HepG2 (cell line): Measurements from ENCODE around the gene MAP1LC3A. TPM values are rescaled to one million over a fixed set of nuclear protein-coding genes. Genes with fewer than 3 reads are reported as not detected.

Experiments
- ARID3A ChIP-seq: IDR thresholded peaks from 2 replicates; pipeline ENCODE4 v1.6.1; 2012; ENCODE audit warnings: low read depth, low read length, improper control_type of control experiment
- DNMT3B ChIP-seq: conservative IDR thresholded peaks from 2 replicates; pipeline ENCODE4 v1.6.1; 2016; ENCODE audit warnings: missing biosample characterization, control low read depth
- ETV5 ChIP-seq: IDR thresholded peaks from 2 replicates; pipeline ENCODE4 v1.6.1; 2018; ENCODE audit warnings: missing biosample characterization, missing genetic modification reagents, inconsistent platforms, borderline replicate concordance
- GTF2F1 ChIP-seq: fragments of 150-350 bp; IDR thresholded peaks from 2 replicates; pipeline ENCODE4 v1.6.1; 2014; ENCODE audit warnings: low read length
- GZF1 ChIP-seq: sonication (generic); formaldehyde crosslinking; IDR thresholded peaks from 2 replicates; pipeline ENCODE4 v1.5.1; 2020; ENCODE audit warnings: mild to moderate bottlenecking, missing genetic modification reagents
- HOMEZ ChIP-seq: IDR thresholded peaks from 2 replicates; pipeline ENCODE4 v1.6.1; 2016; ENCODE audit warnings: low read depth
- KMT2A ChIP-seq: sonication (generic); formaldehyde crosslinking; IDR thresholded peaks from 2 replicates; pipeline ENCODE4 v1.4.0; 2020; ENCODE audit warnings: missing genetic modification reagents
- MEIS2 ChIP-seq: sonication (generic); formaldehyde crosslinking; IDR thresholded peaks from 2 replicates; pipeline ENCODE4 v1.9.0; 2021; ENCODE audit warnings: mild to moderate bottlenecking, missing genetic modification reagents
- MTF1 ChIP-seq: sonication (generic); formaldehyde crosslinking; IDR thresholded peaks from 2 replicates; pipeline ENCODE4 v1.5.0; 2020; ENCODE audit warnings: missing genetic modification reagents
- NFE2L1 ChIP-seq: sonication (generic); formaldehyde crosslinking; IDR thresholded peaks from 2 replicates; pipeline ENCODE4 v1.4.0; 2020; ENCODE audit warnings: missing genetic modification reagents, mild to moderate bottlenecking, borderline replicate concordance
- PAX8 ChIP-seq: sonication (generic); formaldehyde crosslinking; IDR thresholded peaks from 2 replicates; pipeline ENCODE4 v1.8.0; 2022; ENCODE audit warnings: mild to moderate bottlenecking, missing genetic modification reagents, borderline replicate concordance
- PAXIP1 ChIP-seq: sonication (generic); formaldehyde crosslinking; conservative IDR thresholded peaks from 2 replicates; pipeline ENCODE4 v1.4.0; 2020; ENCODE audit warnings: mild to moderate bottlenecking, missing genetic modification reagents, moderate library complexity
- RARA ChIP-seq: IDR thresholded peaks from 2 replicates; pipeline ENCODE4 v1.6.1; 2016; ENCODE audit warnings: missing genetic modification reagents, missing compliant biosample characterization
- RBFOX2 ChIP-seq: fragments of 200-400 bp; formaldehyde crosslinking; IDR thresholded peaks from 2 replicates; pipeline ENCODE4 v1.6.1; 2017; ENCODE audit warnings: low read depth, mild to moderate bottlenecking, low read length
- RORA ChIP-seq: sonication (generic); formaldehyde crosslinking; IDR thresholded peaks from 2 replicates; pipeline ENCODE4 v1.5.0; 2020; ENCODE audit warnings: mild to moderate bottlenecking, missing genetic modification reagents, moderate library complexity
- TSC22D2 ChIP-seq: sonication (generic); formaldehyde crosslinking; IDR thresholded peaks from 2 replicates; pipeline ENCODE4 v1.5.1; 2020; ENCODE audit warnings: missing genetic modification reagents, mild to moderate bottlenecking, borderline replicate concordance
- ZNF337 ChIP-seq: sonication (generic); formaldehyde crosslinking; IDR thresholded peaks from 2 replicates; pipeline ENCODE4 v1.5.1; 2020; ENCODE audit warnings: missing genetic modification reagents, low read depth, mild to moderate bottlenecking, borderline replicate concordance
- ZNF33B ChIP-seq: sonication (generic); formaldehyde crosslinking; IDR thresholded peaks from 2 replicates; pipeline ENCODE4 v1.5.1; 2020; ENCODE audit warnings: mild to moderate bottlenecking, missing genetic modification reagents
- ZNF530 ChIP-seq: sonication (generic); formaldehyde crosslinking; IDR thresholded peaks from 2 replicates; pipeline ENCODE4 v1.5.0; 2020; ENCODE audit warnings: low read depth, mild to moderate bottlenecking, missing genetic modification reagents
- ZNF597 ChIP-seq: sonication (generic); formaldehyde crosslinking; IDR thresholded peaks from 2 replicates; pipeline ENCODE4 v1.5.0; 2020; ENCODE audit warnings: missing genetic modification reagents
- ZNF740 ChIP-seq: sonication (generic); formaldehyde crosslinking; IDR thresholded peaks from 2 replicates; pipeline ENCODE4 v1.4.0; 2020; ENCODE audit warnings: missing genetic modification reagents
- polyA plus RNA-seq, 8 experiments: library from polyadenylated mRNA; depleted of rRNA in 3 of 8; stranded (reverse) in 7 of 8; unstranded in 1 of 8; fragments of >200 nt; fragmentation: Illumina TruSeq in 4 of 8; extraction: Trizol in 4 of 8; gene quantifications; 2 replicates each; pipeline versions ENCODE4 v1.2.1 to v1.2.3, GENCODE V29; 2011 to 2016; ENCODE audit warnings: low read depth in 4 of 8, missing spikeins in 1 of 8, mixed read lengths in 1 of 8; ENCODE audit not compliant: insufficient read depth in 1 of 8
- total RNA-seq, 5 experiments: library from RNA; depleted of rRNA; stranded (reverse); fragments of >200 nt; fragmentation: Illumina TruSeq; extraction: Trizol; gene quantifications; 2 replicates each; pipeline ENCODE4 v1.2.3, GENCODE V29; 2016; ENCODE audit warnings: low read depth in 1 of 5

MAP1LC3A gene
- total and polyA plus RNA-seq, 2 of the 13 experiments (the other 11 are each of a cell fraction or from before 2014, with no cell fraction given) = not detected

- TF ChIP-seq ZNF740 (CRISPR knock-in tag) (peak; percentile 66; the same call in 1 of the 2 replicates), DNMT3B (CRISPR knock-in tag) (peak; percentile 72; the same call in 1 of the 2 replicates), RARA (CRISPR knock-in tag) (peak; percentile 90), GZF1 (CRISPR knock-in tag) (no peak), PAX8 (CRISPR knock-in tag) (0 out of 2 replicates have a peak, but pooled peaks have one; percentile 31), ARID3A (peak; percentile 95), TSC22D2 (no peak), HOMEZ (CRISPR knock-in tag) (peak; percentile 90), GTF2F1 (no peak; the same call in 1 of the 2 replicates), ZNF337 (CRISPR knock-in tag) (no peak), RBFOX2 (peak; percentile 43), RORA (CRISPR knock-in tag) (no peak), NFE2L1 (CRISPR knock-in tag) (no peak), MTF1 (CRISPR knock-in tag) (no peak), ZNF33B (CRISPR knock-in tag) (no peak), ZNF530 (CRISPR knock-in tag) (no peak), KMT2A (CRISPR knock-in tag) (peak; percentile 44; the same call in 1 of the 2 replicates), PAXIP1 (peak; percentile 92), ZNF597 (CRISPR knock-in tag) (no peak), MEIS2 (CRISPR knock-in tag) (peak; percentile 59), ETV5 (CRISPR knock-in tag) (peak; percentile 89)
These were observed 32.7 kb upstream of the MAP1LC3A start (continued) for GRCh38 chr20:34525709-34526416.
